ENCODE data around the gene BANK1. TPM values are rescaled to one million over a fixed set of nuclear protein-coding genes. Genes with fewer than 3 reads are reported as not detected.

The BANK1 gene
- total RNA-seq, 3 donors from 2014 or later, result 0.23 to 1.7 (median 0.24) TPM

DNA sequence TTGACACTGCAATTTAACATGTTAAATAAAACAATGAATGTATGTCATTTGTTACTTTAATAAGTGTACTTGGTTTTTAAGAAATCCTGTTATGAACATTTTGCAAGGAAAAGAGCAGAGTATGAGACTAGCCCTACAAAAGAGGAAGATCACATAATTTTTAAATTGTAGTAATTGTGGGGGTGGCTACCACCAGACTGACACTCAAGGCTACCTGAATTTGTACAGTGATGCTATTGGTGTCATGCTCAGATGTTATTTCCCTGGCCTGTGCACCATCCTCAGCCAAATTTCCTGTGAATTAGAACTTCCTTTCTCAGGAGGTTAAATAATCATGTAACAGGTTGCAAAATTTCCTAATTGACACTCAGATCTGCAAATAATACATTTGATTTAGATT, 157.5 kb downstream of the BANK1 start:
- DNase-seq (no peak), ATAC-seq (no peak)
- no peaks in the 10 kb centered on the region for H3K36me3 Mint-ChIP-seq (ENCODE audit: insufficient read depth)
- no peaks in the 10 kb centered on the region for H3K4me1 Mint-ChIP-seq (ENCODE audit: low read depth)
- no peak overlapping the region for H3K4me3 Mint-ChIP-seq
- no peaks in the 10 kb centered on the region for H3K9me3 Mint-ChIP-seq
- H3K27me3 Mint-ChIP-seq (ENCODE audit: low read depth), result no peaks in the 10 kb centered on the region

- no peak for DNase-seq
- no peak for ATAC-seq
- Mint-ChIP-seq H3K4me1 (ENCODE audit: low read depth) (no peaks in the 10 kb centered on the region), H3K27me3 (ENCODE audit: low read depth) (no peaks in the 10 kb centered on the region), H3K4me3 (no peak overlapping the region), H3K36me3 (ENCODE audit: insufficient read depth) (no peaks in the 10 kb centered on the region), H3K9me3 (no peaks in the 10 kb centered on the region)
Observed at GRCh38 chr4:101948951-101949350, 158.4 kb downstream of the BANK1 start.

DNA sequence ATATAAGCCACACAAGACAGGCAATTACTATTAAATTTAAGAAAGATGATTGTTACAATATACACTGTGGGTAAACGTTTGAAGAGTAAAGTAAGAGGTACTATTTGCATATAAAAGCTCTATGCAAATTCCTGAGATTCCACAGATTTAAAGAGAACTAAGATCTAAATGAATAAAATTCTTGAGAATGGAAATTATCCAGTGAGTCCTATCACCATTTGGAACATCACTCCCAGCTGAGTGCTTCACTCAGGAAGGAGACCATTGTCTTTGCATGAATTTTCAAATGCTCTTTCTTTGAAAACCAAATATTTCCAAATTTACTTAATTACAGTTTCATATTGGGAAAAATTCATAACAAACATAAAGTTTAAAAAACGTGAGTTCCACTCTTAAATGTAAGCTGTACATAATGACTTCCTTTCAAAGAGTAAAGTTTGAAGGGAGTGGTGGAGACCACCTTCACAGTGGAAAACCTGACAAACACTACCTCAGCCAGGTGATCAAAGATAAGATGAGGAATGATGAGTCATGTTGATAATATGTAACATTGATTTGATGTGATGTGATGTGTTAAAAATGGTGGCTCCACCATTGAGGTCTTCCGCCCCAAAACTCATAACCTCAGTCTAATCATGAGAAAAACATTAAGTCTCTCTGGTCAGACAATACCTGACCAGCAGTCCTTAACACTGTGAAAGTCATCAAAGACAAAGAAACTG, 159.9 kb downstream of the BANK1 start:
- no peaks in the 10 kb centered on the region for H3K36me3 Mint-ChIP-seq (ENCODE audit: insufficient read depth)
- DNase-seq (no peak), ATAC-seq (no peak)
- no peak overlapping the region for H3K4me3 Mint-ChIP-seq
- H3K27me3 Mint-ChIP-seq (ENCODE audit: low read depth), result no peaks in the 10 kb centered on the region
- H3K9me3 Mint-ChIP-seq, result no peaks in the 10 kb centered on the region
- H3K4me1 Mint-ChIP-seq (ENCODE audit: low read depth), result no peaks in the 10 kb centered on the region

GRCh38 chr4:101952985-101953384, 162.5 kb downstream of the BANK1 start:
- no peak for ATAC-seq
- no peaks in the 10 kb centered on the region for H3K4me1 Mint-ChIP-seq (ENCODE audit: low read depth)
- H3K27me3 Mint-ChIP-seq (ENCODE audit: low read depth), result no peaks in the 10 kb centered on the region
- no peaks in the 10 kb centered on the region for H3K9me3 Mint-ChIP-seq
- H3K36me3 Mint-ChIP-seq (ENCODE audit: insufficient read depth), result no peaks in the 10 kb centered on the region
- H3K4me3 Mint-ChIP-seq, result no peak overlapping the region
- DNase-seq, result no peak

DNA sequence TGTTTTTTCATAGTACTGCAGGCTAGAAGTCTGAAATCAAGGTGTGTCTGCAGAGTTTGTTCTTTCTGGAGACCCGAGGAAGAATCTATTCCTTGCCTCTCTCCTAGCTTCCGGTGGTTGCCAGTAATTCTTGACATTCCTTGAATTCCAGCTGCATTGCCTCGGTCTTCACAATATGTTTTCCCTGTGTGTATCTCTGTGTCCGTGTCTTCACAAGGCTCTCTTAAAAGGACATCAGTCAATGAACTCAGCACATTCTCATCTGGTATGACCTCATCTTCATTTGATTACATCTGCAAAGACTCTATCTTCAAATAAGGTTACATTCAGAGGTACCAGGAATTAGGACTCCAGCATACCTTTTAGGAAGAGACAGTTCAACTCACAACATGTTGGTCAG, 163.4 kb downstream of the BANK1 start:
- H3K27me3 Mint-ChIP-seq (ENCODE audit: low read depth), result no peaks in the 10 kb centered on the region
- H3K4me1 Mint-ChIP-seq (ENCODE audit: low read depth), result no peaks in the 10 kb centered on the region
- H3K9me3 Mint-ChIP-seq, result no peaks in the 10 kb centered on the region
- H3K4me3 Mint-ChIP-seq, result no peak overlapping the region
- DNase-seq (no peak), ATAC-seq (no peak)
- no peaks in the 10 kb centered on the region for H3K36me3 Mint-ChIP-seq (ENCODE audit: insufficient read depth)

- no peaks in the 10 kb centered on the region for H3K27me3 Mint-ChIP-seq (ENCODE audit: low read depth)
Observed at GRCh38 chr4:101954351-101954750, 163.8 kb downstream of the BANK1 start.

GRCh38 chr4:101954975-101955678, 164.6 kb downstream of the BANK1 start:
- no peaks in the 10 kb centered on the region for H3K9me3 Mint-ChIP-seq
- H3K27me3 Mint-ChIP-seq (ENCODE audit: low read depth), result no peaks in the 10 kb centered on the region
- no peak overlapping the region for H3K4me3 Mint-ChIP-seq
- no peaks in the 10 kb centered on the region for H3K4me1 Mint-ChIP-seq (ENCODE audit: low read depth)
- no peak for DNase-seq
- ATAC-seq, result no peak
- no peaks in the 10 kb centered on the region for H3K36me3 Mint-ChIP-seq (ENCODE audit: insufficient read depth)

More at GRCh38 chr4:101954351-101954750, 163.8 kb downstream of the BANK1 start:
- Mint-ChIP-seq H3K9me3 (no peaks in the 10 kb centered on the region), H3K4me3 (no peak overlapping the region), H3K4me1 (ENCODE audit: low read depth) (no peaks in the 10 kb centered on the region), H3K36me3 (ENCODE audit: insufficient read depth) (no peaks in the 10 kb centered on the region)
- DNase-seq (no peak), ATAC-seq (no peak)

DNA sequence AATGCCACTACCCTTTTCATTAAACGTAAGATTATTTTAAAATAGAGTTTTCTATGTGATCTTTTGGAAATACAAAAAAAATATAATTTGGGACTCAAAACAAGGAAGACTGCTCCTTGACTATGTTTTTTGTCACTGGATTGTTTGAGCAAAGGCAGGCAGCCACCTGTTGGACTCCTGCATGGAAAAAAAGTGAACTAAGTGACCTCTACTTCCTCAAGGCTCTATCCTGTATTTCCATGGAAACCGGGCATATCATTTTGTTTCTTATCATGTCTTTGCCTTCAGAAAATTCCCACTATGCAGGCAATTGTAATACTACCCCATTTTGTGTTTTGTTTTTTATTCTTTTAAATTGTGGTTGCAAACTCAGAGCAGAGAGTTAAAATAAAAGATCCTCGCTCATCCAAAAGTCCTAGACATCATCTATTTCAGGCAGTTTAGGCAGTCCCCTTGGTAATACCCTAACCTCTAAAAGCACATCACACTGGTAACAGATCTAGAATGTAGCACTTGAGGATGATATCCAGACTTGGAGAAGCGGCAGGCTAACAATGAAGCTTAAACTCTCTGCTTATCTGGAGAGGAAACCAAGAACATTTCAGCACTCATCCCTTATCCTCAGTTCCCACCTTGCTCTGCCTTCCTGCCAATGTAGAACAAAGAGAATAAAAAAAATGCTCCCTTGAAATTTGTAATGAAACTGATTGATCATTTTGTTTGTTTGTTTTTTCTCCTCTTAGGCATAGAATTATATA, 165.7 kb downstream of the BANK1 start:
- H3K36me3 Mint-ChIP-seq (ENCODE audit: insufficient read depth), result no peaks in the 10 kb centered on the region
- no peak overlapping the region for H3K4me3 Mint-ChIP-seq
- DNase-seq (no peak), ATAC-seq (no peak)
- no peaks in the 10 kb centered on the region for H3K9me3 Mint-ChIP-seq
- H3K4me1 Mint-ChIP-seq (ENCODE audit: low read depth), result no peaks in the 10 kb centered on the region
- H3K27me3 Mint-ChIP-seq (ENCODE audit: low read depth), result no peaks in the 10 kb centered on the region

- H3K36me3 Mint-ChIP-seq (ENCODE audit: insufficient read depth), result no peaks in the 10 kb centered on the region
- H3K9me3 Mint-ChIP-seq, result no peaks in the 10 kb centered on the region
- no peak for DNase-seq
- no peak for ATAC-seq
- no peak overlapping the region for H3K4me3 Mint-ChIP-seq
- no peaks in the 10 kb centered on the region for H3K27me3 Mint-ChIP-seq (ENCODE audit: low read depth)
- no peaks in the 10 kb centered on the region for H3K4me1 Mint-ChIP-seq (ENCODE audit: low read depth)
Observed at GRCh38 chr4:101958547-101958946, 168.0 kb downstream of the BANK1 start.

DNA sequence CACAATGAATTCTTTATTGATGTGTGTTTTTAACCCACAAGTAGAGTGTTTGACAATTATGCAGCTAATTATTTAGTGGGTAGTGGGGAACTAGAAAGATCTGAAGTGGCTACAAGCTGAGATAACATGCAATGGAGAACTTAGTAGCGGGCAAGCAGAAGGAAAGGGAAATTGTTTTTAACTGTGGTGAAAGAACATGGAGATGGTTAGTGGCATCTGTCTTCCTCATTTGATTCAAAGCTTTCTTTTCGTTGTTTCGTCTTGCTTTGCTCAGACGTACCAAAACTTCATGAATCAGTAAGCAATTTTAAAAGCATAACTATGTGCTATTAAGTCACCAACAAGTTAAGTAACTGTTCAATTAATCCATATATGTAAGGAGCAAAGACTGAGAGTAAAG, 169.9 kb downstream of the BANK1 start:
- ATAC-seq (no peak), DNase-seq (no peak)
- H3K9me3 Mint-ChIP-seq, result no peaks in the 10 kb centered on the region
- no peak overlapping the region for H3K4me3 Mint-ChIP-seq
- H3K36me3 Mint-ChIP-seq (ENCODE audit: insufficient read depth), result no peaks in the 10 kb centered on the region
- H3K27me3 Mint-ChIP-seq (ENCODE audit: low read depth), result no peaks in the 10 kb centered on the region
- no peaks in the 10 kb centered on the region for H3K4me1 Mint-ChIP-seq (ENCODE audit: low read depth)

- H3K4me3 Mint-ChIP-seq, result no peak overlapping the region
- no peak for ATAC-seq
- no peaks in the 10 kb centered on the region for H3K36me3 Mint-ChIP-seq (ENCODE audit: insufficient read depth)
- H3K4me1 Mint-ChIP-seq (ENCODE audit: low read depth), result no peaks in the 10 kb centered on the region
- no peaks in the 10 kb centered on the region for H3K27me3 Mint-ChIP-seq (ENCODE audit: low read depth)
- DNase-seq, result no peak
- no peaks in the 10 kb centered on the region for H3K9me3 Mint-ChIP-seq
Observed at GRCh38 chr4:101961144-101961543, 170.6 kb downstream of the BANK1 start.

- Mint-ChIP-seq H3K36me3 (ENCODE audit: insufficient read depth) (no peaks in the 10 kb centered on the region), H3K4me3 (no peak overlapping the region), H3K4me1 (ENCODE audit: low read depth) (peaks cover 3% of the 10 kb centered on the region), H3K27me3 (ENCODE audit: low read depth) (no peaks in the 10 kb centered on the region), H3K9me3 (no peaks in the 10 kb centered on the region)
- ATAC-seq (no peak), DNase-seq (no peak)
Observed at GRCh38 chr4:101967697-101968346, 177.3 kb downstream of the BANK1 start.

DNA sequence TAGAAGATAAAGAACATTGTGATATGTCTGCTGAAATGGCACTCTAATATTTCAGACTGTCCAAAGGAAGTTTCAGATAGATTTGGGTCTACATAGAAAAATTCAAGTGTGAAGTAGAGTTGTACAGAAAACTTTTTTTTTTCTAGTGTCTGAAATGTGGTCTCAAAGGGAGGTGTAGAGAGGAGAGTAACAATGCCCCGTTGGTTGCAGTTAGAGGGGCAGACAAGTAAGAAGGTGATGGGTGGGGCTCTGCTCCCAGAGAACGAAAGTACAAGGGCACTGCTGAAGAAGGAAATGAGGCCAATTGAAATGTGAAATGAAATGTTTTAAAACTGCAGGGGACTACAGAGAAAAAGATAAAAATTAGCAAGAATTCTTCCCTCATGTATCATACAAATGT, 177.8 kb downstream of the BANK1 start:
- no peak for DNase-seq
- Mint-ChIP-seq H3K9me3 (no peaks in the 10 kb centered on the region), H3K4me1 (ENCODE audit: low read depth) (peaks cover 3% of the 10 kb centered on the region), H3K27me3 (ENCODE audit: low read depth) (no peaks in the 10 kb centered on the region), H3K4me3 (no peak overlapping the region), H3K36me3 (ENCODE audit: insufficient read depth) (no peaks in the 10 kb centered on the region)
- ATAC-seq, result no peak

DNA sequence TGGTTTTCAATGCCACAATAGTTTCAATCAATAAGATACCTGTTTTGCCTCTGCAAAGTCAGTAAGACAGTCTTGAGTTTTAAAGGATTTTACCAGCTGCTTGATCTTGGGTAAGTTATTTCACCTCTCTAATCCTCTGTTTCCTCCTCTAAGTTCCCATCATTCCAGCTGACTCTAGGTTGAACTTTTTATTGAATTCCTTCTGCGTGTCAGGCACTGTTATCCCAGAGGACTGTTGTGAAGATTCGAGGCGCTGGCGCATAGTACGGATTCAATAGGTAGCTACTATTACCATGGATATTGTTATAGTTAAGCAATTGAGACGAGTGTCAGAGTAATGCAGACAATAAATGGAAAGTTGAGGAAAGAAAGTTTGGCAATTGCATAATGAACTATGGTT, 179.4 kb downstream of the BANK1 start:
- no peak overlapping the region for H3K4me3 Mint-ChIP-seq
- H3K9me3 Mint-ChIP-seq, result no peaks in the 10 kb centered on the region
- H3K4me1 Mint-ChIP-seq (ENCODE audit: low read depth), result peaks cover 3% of the 10 kb centered on the region
- no peak for ATAC-seq
- DNase-seq, result no peak
- no peaks in the 10 kb centered on the region for H3K36me3 Mint-ChIP-seq (ENCODE audit: insufficient read depth)
- H3K27me3 Mint-ChIP-seq (ENCODE audit: low read depth), result no peaks in the 10 kb centered on the region

All from activated T-cell treated with anti-CD3 and anti-CD28 coated beads, Interleukin-2, amount 50 U/mL, for 4 hours (primary cell).